Dendritic cell treated with granulocyte-macrophage colony-stimulating factor and Interleukin-4, amounts not matched to agents 40 ng/mL and 50 ng/mL, for 4 days (primary cell): ENCODE measurements around the gene RRBP1.

Source experiments
- H3K27ac Mint-ChIP-seq: one replicate; pipeline ENCODE4 v1.8.0; 2022; ENCODE audit warnings: mild to moderate bottlenecking, mixed read lengths
- H3K27me3 Mint-ChIP-seq: one replicate; pipeline ENCODE4 v1.8.0; 2022; ENCODE audit warnings: mild to moderate bottlenecking, mixed read lengths
- H3K36me3 Mint-ChIP-seq: one replicate; pipeline ENCODE4 v1.8.0; 2022; ENCODE audit warnings: low read depth, mixed read lengths
- H3K4me1 Mint-ChIP-seq: one replicate; pipeline ENCODE4 v1.8.0; 2022; ENCODE audit warnings: low read depth, mixed read lengths
- H3K4me3 Mint-ChIP-seq: one replicate; pipeline ENCODE4 v1.8.0; 2022; ENCODE audit warnings: mild to moderate bottlenecking, moderate library complexity, mixed read lengths
- H3K9me3 Mint-ChIP-seq: one replicate; pipeline ENCODE4 v1.8.0; 2022; ENCODE audit warnings: mixed read lengths
- intact Hi-C: fragments of 100-400 bp; cut with micrococcal nuclease; formaldehyde crosslinking; loops from one replicate; pipeline ENCODE4 v1.15.0; 2022

The RRBP1 gene, protein sequence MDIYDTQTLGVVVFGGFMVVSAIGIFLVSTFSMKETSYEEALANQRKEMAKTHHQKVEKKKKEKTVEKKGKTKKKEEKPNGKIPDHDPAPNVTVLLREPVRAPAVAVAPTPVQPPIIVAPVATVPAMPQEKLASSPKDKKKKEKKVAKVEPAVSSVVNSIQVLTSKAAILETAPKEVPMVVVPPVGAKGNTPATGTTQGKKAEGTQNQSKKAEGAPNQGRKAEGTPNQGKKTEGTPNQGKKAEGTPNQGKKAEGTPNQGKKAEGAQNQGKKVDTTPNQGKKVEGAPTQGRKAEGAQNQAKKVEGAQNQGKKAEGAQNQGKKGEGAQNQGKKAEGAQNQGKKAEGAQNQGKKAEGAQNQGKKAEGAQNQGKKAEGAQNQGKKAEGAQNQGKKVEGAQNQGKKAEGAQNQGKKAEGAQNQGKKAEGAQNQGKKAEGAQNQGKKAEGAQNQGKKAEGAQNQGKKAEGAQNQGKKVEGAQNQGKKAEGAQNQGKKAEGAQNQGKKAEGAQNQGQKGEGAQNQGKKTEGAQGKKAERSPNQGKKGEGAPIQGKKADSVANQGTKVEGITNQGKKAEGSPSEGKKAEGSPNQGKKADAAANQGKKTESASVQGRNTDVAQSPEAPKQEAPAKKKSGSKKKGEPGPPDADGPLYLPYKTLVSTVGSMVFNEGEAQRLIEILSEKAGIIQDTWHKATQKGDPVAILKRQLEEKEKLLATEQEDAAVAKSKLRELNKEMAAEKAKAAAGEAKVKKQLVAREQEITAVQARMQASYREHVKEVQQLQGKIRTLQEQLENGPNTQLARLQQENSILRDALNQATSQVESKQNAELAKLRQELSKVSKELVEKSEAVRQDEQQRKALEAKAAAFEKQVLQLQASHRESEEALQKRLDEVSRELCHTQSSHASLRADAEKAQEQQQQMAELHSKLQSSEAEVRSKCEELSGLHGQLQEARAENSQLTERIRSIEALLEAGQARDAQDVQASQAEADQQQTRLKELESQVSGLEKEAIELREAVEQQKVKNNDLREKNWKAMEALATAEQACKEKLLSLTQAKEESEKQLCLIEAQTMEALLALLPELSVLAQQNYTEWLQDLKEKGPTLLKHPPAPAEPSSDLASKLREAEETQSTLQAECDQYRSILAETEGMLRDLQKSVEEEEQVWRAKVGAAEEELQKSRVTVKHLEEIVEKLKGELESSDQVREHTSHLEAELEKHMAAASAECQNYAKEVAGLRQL (N-terminal part only)

DNA sequence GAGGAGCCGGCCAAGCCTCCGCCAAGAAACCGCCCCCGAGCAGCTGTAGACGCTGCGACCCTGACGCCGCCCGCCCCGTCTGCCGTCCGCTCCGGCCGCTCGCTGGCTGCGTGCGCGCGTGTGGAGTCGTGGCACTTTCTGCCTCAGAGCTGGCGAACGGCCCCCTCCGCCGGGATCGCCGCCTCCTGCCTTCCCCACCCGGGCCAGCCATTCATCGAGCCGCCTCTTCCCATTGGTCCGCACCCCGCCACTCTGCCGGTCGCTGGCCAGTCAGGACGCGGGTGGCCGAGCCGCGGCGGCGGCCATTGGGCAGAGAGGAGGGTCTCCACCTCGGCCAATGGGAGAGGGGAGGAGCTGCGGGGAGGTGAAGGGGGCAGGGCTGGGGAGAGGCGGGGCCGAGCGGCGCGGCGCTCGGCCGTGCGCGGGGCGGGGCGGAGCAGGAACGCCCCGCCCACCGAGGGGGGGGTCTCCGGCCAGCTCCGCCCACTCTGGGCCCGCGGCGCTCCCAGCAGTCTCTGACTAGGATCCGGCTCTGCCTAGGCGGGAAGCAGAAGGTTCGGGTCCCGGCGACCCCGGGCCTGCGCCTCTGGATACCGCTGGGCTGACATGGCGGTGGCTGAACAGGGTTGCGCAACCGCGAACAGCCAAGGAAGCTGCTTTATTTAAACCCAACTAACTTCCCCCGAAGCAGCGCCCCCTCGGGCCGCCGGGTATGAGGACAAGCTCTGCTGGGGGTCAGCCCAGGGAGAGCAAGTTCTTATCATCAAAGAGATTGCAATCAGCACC, at the start of gene RRBP1:
Gene RRBP1 (minus strand): TSS at position 140 of the 786 bp plus-strand sequence. CDS start 21,735 bp downstream, outside the sequence.
- Mint-ChIP-seq H3K9me3 (no peaks in the 10 kb centered on the region), H3K4me1 (peaks cover 31% of the 10 kb centered on the region), H3K27me3 (peaks cover 19% of the 10 kb centered on the region), H3K36me3 (peaks cover 34% of the 10 kb centered on the region), H3K27ac (peak within 1 kb of the TSS; percentile 90), H3K4me3 (peak within 1 kb of the TSS; percentile 79)
- intact Hi-C loops: loop anchor here (1.0 to 10.0 kb wide), 4 partner anchors 110 to 313 kb away; partner anchors contain the start of genes BFSP1, DSTN and MGME1

DNA sequence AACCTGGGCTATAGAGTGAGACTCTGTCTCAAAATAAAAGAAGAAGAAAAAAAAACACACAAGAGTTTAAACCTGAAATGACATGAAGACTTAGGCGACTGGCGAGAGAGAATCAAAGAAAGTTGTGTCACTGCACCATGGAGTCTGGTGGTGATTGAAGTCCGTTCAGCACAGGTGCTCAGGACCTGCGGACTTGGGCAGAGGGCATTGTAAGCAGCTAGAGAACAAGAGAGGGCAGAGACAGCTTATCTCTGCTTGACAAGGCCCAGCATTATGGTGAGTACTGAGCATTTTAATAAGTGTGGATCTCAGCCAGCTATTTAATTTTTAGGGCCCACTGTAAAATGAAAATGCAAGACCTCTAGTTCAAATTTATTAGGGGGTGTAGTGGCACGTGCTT, 49.2 kb upstream of the RRBP1 start:
- Mint-ChIP-seq H3K27ac (no peak overlapping the region), H3K4me1 (no peaks in the 10 kb centered on the region), H3K27me3 (peaks cover 4% of the 10 kb centered on the region), H3K9me3 (peaks cover 6% of the 10 kb centered on the region), H3K36me3 (no peaks in the 10 kb centered on the region), H3K4me3 (no peak overlapping the region)
- intact Hi-C loops: no loop called here

DNA sequence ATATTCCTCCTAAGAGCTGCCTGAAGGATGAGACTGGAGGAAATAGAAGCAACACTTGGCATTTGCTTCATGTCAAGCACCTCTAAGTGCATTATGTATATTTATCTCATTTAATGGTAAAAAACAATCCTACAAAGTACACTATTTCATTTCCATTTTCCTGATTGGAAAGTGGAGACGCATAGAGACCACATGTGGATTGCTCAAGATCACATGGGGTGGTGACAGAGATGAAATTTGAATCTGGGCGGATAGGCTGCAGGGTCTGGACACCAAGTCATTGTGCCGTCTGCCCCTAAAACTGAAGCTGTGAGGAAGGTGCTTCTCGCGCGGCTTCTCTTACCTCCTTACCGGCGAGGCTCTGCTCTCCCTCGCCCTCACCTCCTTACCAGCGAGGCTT, 48.0 kb upstream of the RRBP1 start:
- intact Hi-C loops: no loop called here
- Mint-ChIP-seq H3K27ac (no peak overlapping the region), H3K4me3 (no peak overlapping the region), H3K27me3 (peaks cover 4% of the 10 kb centered on the region), H3K9me3 (no peaks in the 10 kb centered on the region), H3K36me3 (no peaks in the 10 kb centered on the region), H3K4me1 (no peaks in the 10 kb centered on the region)

DNA sequence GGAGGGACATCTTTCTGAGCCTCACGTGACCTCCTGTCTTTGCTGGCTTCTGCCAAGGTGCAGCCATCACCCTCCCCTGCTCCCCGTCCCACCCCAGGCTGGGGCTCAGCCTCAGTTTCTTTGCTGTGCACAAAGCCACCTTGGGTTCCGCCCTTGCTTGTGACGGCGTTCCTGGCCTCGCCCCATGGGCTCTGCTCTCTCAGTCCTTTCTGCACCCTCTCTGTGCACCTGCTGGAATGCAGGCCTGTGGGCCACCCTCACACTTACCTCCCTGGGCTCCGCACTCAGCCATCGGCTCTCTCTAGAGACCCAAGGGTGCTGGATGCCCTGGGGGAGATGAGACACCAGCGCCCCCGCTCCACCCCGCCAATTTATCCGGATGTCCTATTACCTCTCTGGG, 46.0 kb upstream of the RRBP1 start:
- no peaks in the 10 kb centered on the region for H3K36me3 Mint-ChIP-seq
- H3K27me3 Mint-ChIP-seq: peaks cover 4% of the 10 kb centered on the region
- H3K27ac Mint-ChIP-seq: no peak overlapping the region
- no peaks in the 10 kb centered on the region for H3K4me1 Mint-ChIP-seq
- no peaks in the 10 kb centered on the region for H3K9me3 Mint-ChIP-seq
- H3K4me3 Mint-ChIP-seq: no peak overlapping the region
- intact Hi-C loops: no loop called here

DNA sequence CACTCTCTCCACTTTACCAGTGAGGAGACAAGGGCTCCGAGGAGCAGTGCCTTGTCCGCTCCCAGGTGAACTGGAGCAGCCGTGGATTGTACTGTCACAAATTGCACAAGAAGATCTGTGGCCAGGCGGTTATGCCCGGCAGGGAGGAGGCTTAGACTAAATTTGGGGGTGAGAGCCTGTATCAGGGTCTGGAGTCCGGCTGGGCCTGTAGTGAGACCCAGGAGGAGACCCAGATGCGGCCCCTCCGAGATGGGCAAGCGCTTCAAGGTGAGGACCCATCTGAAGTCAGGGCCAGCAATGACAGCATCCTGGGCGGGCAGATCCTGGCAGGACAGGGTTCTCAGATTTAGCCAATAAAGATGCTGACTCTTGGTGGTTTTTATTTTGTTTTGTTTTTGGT, 45.3 kb upstream of the RRBP1 start:
- H3K36me3 Mint-ChIP-seq: no peaks in the 10 kb centered on the region
- no peaks in the 10 kb centered on the region for H3K4me1 Mint-ChIP-seq

DNA sequence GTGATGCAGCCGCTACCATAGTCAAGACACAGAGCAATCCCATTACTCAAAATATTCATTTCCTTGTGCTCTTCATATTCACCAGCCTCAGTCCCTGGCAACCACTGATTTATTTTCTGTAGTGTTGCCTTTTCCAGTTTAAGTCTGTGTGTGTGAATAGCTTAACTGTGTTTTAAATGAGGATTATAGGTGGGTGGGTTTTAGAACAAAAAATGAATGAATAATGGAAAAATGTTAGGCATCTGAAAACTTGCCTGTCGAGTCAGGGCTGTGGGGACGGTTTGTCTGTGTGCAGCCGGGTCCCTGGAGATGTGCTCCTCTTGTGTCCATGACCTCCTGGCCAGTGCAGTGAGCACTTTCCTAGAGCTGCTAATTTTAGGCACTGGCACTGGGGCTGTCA, 44.9 kb upstream of the RRBP1 start:
- Mint-ChIP-seq H3K27me3 (peaks cover 4% of the 10 kb centered on the region), H3K9me3 (no peaks in the 10 kb centered on the region), H3K27ac (no peak overlapping the region), H3K36me3 (no peaks in the 10 kb centered on the region), H3K4me1 (no peaks in the 10 kb centered on the region), H3K4me3 (no peak overlapping the region)
- intact Hi-C loops: no loop called here

More for the DNA sequence above, 45.3 kb upstream of the RRBP1 start:
- Mint-ChIP-seq H3K27ac (no peak overlapping the region), H3K27me3 (peaks cover 4% of the 10 kb centered on the region), H3K4me3 (no peak overlapping the region), H3K9me3 (no peaks in the 10 kb centered on the region)
- intact Hi-C loops: no loop called here

DNA sequence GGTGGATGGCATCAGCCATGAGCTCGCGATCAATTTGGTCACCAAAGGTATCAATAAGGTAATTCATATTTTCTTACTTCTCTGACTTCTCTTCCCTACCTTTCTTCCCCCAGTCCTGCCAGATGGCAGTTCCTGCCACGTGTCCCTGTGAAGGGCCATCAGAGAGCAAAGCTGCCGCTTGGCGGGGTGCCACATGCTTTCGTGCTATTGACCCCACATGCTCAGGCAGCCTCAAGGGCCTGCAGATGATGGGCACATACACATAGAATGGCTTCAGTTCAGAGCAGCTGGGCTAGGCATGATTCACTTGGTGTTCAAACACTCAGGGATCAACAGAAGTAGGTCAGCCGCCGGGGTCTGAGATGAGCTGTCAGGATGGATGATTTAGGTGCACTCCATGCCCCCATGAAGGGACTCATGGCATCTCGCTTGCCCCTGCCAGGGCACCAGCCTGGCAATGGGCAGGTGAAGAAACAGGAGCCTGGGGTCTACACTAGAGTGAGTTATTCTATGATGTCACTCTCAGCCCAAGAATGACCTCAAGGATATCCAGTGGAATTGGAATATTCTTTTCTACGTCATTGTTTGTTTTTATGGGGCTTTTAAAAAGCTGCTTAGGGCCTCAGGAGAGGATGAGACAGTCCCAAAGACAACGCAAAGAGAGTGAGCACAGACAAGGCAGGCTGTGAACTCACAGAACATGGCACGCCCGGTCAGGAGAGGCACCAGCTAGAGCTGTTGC, 43.2 kb upstream of the RRBP1 start:
- Mint-ChIP-seq H3K9me3 (no peaks in the 10 kb centered on the region), H3K27me3 (peaks cover 4% of the 10 kb centered on the region), H3K27ac (no peak overlapping the region), H3K4me1 (no peaks in the 10 kb centered on the region), H3K4me3 (no peak overlapping the region), H3K36me3 (no peaks in the 10 kb centered on the region)
- intact Hi-C loops: no loop called here

DNA sequence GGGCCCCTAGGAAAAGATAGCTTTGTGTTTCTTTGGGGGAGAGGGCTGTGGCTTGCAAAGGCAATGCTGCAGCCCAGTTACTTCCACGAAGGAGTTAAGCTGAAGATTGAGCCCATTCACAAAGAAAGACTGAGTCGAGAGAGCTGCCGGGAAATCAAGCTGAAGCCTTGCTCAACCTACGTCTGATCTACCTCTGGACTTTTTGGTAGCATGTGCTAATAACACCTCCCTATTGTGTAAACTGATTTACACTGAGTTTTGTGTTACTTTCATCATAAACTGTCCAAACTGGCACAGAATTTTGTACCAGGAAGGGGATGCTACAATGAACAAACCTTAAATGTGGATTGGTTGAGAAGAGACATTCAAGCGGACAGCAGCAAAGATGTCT, 41.3 kb upstream of the RRBP1 start:
- H3K36me3 Mint-ChIP-seq: no peaks in the 10 kb centered on the region
- intact Hi-C loops: no loop called here
- H3K9me3 Mint-ChIP-seq: no peaks in the 10 kb centered on the region
- H3K27ac Mint-ChIP-seq: no peak overlapping the region
- H3K27me3 Mint-ChIP-seq: peaks cover 3% of the 10 kb centered on the region
- H3K4me3 Mint-ChIP-seq: no peak overlapping the region
- no peaks in the 10 kb centered on the region for H3K4me1 Mint-ChIP-seq

DNA sequence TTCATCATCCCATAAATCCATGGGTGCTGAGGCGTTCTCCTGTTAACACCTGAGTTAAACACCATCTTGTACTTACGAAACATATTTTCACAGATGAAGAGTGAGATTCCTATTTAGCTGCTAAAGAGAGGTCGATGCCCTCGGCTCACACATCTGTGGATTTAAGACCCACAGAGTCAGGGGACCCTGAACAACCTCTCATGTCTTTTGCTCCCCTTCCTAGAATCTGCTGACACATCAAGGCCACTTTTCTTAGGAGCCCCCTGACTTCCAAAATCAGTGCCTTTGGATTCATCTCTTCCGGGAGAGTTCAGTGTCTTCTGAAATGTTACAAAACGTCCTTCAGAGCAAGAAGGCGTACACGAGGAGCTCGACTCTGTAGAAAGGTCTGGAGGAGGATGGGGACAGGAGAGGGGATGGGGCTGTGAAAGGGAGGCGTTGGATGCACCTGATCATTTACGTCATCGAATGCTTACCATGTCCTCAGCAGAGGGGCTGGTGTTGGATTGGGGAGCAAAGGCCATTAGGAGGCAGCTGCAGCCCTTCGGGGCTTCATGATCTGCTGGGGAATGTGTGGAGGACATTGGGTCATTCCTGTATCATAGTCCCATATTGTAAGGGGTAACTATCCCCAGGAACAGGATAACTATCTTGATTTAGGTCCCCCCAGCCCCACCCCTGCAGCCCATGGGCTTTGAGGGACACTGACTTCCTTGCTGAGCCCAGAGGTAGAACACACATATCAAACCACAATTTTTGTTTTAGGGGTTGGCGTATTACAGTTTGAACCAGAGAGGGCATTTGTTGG, 40.7 kb upstream of the RRBP1 start:
- H3K27ac Mint-ChIP-seq: no peak overlapping the region
- no peaks in the 10 kb centered on the region for H3K36me3 Mint-ChIP-seq
- H3K27me3 Mint-ChIP-seq: peaks cover 3% of the 10 kb centered on the region
- H3K9me3 Mint-ChIP-seq: no peaks in the 10 kb centered on the region
- H3K4me3 Mint-ChIP-seq: no peak overlapping the region
- no peaks in the 10 kb centered on the region for H3K4me1 Mint-ChIP-seq
- intact Hi-C loops: no loop called here

DNA sequence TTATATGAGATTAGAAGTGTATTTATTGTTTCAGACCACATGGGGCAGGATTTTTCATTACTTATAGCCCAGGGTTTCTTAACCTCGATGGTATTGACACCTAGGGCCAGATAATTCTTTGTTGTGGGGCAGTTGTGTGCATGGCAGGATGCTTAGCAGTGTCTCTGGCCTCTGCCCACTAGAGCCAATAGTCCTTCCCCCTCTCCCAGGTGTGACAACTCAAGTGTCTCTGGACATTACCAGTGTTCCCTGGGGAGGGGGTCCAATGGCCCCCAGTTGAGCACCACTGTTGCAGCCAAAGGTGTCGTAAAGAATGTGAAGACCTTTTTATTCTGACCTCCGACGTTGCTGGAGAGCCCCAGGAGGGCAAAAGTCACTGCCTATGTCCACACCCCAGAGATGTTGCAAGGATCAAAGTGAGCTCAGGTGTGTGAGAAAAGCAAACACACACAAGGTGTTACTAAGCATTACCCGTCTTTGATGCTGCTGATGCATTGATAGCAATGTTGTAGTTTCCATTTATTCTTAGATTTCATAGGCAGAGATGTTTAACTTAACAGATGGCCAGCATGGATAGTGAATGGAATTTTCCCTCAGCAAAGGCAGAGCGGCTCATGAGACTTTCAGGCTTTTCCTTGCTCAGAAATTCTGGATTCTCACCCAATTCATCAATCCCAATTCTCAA, 39.9 kb upstream of the RRBP1 start:
- intact Hi-C loops: no loop called here
- no peak overlapping the region for H3K4me3 Mint-ChIP-seq
- no peaks in the 10 kb centered on the region for H3K36me3 Mint-ChIP-seq
- H3K27ac Mint-ChIP-seq: no peak overlapping the region
- no peaks in the 10 kb centered on the region for H3K4me1 Mint-ChIP-seq
- no peaks in the 10 kb centered on the region for H3K9me3 Mint-ChIP-seq
- peaks cover 3% of the 10 kb centered on the region for H3K27me3 Mint-ChIP-seq

DNA sequence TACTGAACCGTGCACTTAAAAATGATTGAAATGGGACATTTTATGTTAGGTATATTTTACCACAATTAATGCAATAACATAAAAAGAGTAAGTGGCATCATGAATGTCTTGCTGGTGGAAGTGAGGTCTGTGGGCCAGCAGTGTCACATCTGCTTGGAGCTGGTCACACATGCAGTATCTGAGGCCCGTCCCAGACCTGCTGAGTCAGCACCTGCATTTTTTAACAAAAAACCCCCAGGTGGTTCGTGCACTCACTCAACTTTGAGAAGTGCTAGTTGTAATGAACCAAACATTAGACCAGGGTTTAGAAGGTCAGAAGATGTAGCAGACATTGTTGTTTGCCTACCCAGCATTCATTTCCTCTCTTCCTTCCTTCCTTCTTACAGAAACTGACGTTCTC, 38.7 kb upstream of the RRBP1 start:
- Mint-ChIP-seq H3K27me3 (peaks cover 3% of the 10 kb centered on the region), H3K27ac (no peak overlapping the region), H3K9me3 (no peaks in the 10 kb centered on the region), H3K36me3 (no peaks in the 10 kb centered on the region), H3K4me1 (no peaks in the 10 kb centered on the region), H3K4me3 (no peak overlapping the region)
- intact Hi-C loops: no loop called here

DNA sequence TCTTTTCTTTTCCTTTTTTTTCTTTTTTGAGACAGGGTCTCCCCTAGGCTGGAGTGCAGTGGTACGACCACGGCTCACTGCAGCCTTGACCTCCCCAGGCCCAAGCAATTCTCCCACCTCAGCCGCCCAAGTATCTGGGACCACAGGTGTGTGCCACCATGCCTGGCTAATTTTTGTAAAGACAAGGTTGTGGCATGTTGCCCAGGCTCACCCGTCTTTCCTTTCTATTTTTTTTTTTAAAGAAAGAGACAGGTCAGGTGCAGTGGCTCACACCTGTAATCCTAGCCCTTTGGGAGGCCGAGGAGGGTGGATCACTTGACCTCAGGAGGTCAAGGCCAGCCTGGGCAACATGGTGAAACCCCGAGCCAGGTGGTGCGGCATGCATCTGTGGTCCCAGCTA, 34.3 kb upstream of the RRBP1 start:
- Mint-ChIP-seq H3K9me3 (no peaks in the 10 kb centered on the region), H3K36me3 (no peaks in the 10 kb centered on the region), H3K27ac (no peak overlapping the region), H3K27me3 (no peaks in the 10 kb centered on the region), H3K4me1 (no peaks in the 10 kb centered on the region), H3K4me3 (no peak overlapping the region)
- intact Hi-C loops: no loop called here
